HCT116 (cell line): Measurements from ENCODE around the gene SMYD4. TPM values are rescaled to one million over a fixed set of nuclear protein-coding genes. Genes with fewer than 3 reads are reported as not detected.

Experiments used
- POLR2AphosphoS5 ChIP-seq: IDR thresholded peaks from 2 replicates; pipeline ENCODE4 v1.6.1; 2011; ENCODE audit warnings: mild to moderate bottlenecking, low read depth, low read length, moderate library complexity
- total RNA-seq: library from RNA; stranded (reverse); gene quantifications from one replicate; pipeline ENCODE4 v1.2.1, GENCODE V29; 2021; ENCODE audit not compliant: unreplicated experiment

The SMYD4 gene
- total RNA-seq, 1 experiment from 2014 or later: 16.9 TPM

DNA sequence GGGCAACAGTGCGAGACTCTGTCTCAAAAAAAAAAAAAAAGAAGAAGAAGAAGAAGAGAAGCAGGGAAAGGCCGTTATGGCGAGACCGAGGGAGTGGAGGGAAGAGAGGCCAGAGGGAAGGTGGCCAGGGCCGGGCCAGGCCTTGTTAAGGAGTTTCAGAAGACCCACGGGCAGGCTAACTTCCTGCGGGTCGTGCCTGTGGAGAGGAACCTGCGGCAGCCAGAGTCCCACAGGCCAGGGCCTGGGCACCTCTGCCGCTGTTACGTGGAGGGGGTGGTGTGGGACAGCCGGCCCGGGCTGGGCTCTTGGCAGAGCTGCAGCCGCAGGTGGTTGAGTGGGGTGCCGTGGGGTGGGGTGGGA, 99.8 kb downstream of the SMYD4 start (continued):
- TF ChIP-seq POLR2AphosphoS5: no peak

Other genes with a start within 250 kb of the SMYD4 start
- 12.6 TPM for gene SLC43A2, start 201.1 kb downstream of the SMYD4 start, total RNA-seq
- 2.2 TPM for gene SCARF1, start 184.2 kb downstream of the SMYD4 start, total RNA-seq
- gene RILP, start 180.0 kb downstream of the SMYD4 start, total RNA-seq: 11.6 TPM
- 386 TPM for gene PRPF8, start 145.0 kb downstream of the SMYD4 start, total RNA-seq
- gene TLCD2, start 119.5 kb downstream of the SMYD4 start, total RNA-seq: 1.8 TPM
- gene WDR81, start 105.2 kb downstream of the SMYD4 start, total RNA-seq: 17.3 TPM
- gene SERPINF2, start 87.0 kb downstream of the SMYD4 start, total RNA-seq: 2.5 TPM
- 2.7 TPM for gene SERPINF1, start 67.8 kb downstream of the SMYD4 start, total RNA-seq
- gene RPA1, start 103 bp upstream of the SMYD4 start, total RNA-seq: 198 TPM
- 3.7 TPM for gene RTN4RL1, start 195.4 kb upstream of the SMYD4 start, total RNA-seq
- 47.2 TPM for gene DPH1, start 200.3 kb upstream of the SMYD4 start, total RNA-seq
- 27.3 TPM for gene OVCA2, start 212.1 kb upstream of the SMYD4 start, total RNA-seq
- gene HIC1, start 225.2 kb upstream of the SMYD4 start, total RNA-seq: 0.64 TPM